Neuronal stem cell (in vitro differentiated cells): ENCODE measurements around the gene SAMD3.

Experiments
- DNase-seq: peaks from one replicate; pipeline ENCODE4 v3.0.0-alpha.2; 2013; ENCODE audit warnings: low spot score
- H2AFZ ChIP-seq: one replicate; pipeline ENCODE4 v1.6.1; 2013; ENCODE audit warnings: mild to moderate bottlenecking, low read length, inconsistent platforms
- H2AK5ac ChIP-seq: 2 replicates; pipeline ENCODE4 v1.6.1; 2013; ENCODE audit warnings: low read depth, mild to moderate bottlenecking, inconsistent platforms, low read length, moderate library complexity, mixed read lengths
- H2BK120ac ChIP-seq: 2 replicates; pipeline ENCODE4 v1.6.1; 2013; ENCODE audit warnings: low read depth, mild to moderate bottlenecking, inconsistent platforms, low read length, moderate library complexity, mixed read lengths
- H2BK12ac ChIP-seq: one replicate; pipeline ENCODE4 v1.6.1; 2013; ENCODE audit warnings: low read length, inconsistent platforms
- H2BK15ac ChIP-seq: 2 replicates; pipeline ENCODE4 v1.6.1; 2013; ENCODE audit warnings: mild to moderate bottlenecking, low read length, inconsistent platforms, mixed read lengths
- H2BK5ac ChIP-seq: one replicate; pipeline ENCODE4 v1.6.1; 2013; ENCODE audit warnings: inconsistent platforms, mild to moderate bottlenecking, low read length, moderate library complexity
- H3K14ac ChIP-seq: one replicate; pipeline ENCODE4 v1.6.1; 2013; ENCODE audit warnings: low read length, inconsistent platforms
- H3K18ac ChIP-seq: 2 replicates; pipeline ENCODE4 v1.6.1; 2013; ENCODE audit warnings: low read length, inconsistent platforms
- H3K23ac ChIP-seq: 2 replicates; pipeline ENCODE4 v1.6.1; 2013; ENCODE audit warnings: low read depth, mild to moderate bottlenecking, mixed read lengths, low read length, inconsistent platforms; ENCODE audit not compliant: poor library complexity
- H3K27ac ChIP-seq: replicated peaks from 3 replicates; pipeline ENCODE4 v1.5.1; 2013; ENCODE audit warnings: low read length, inconsistent platforms
- H3K27me3 ChIP-seq, 3 experiments: 2 replicates each; pipeline ENCODE4 v1.6.1; 2013; ENCODE audit warnings: low read length in 3 of 3, mild to moderate bottlenecking in 2 of 3, inconsistent platforms in 1 of 3, low read depth in 1 of 3, mixed read lengths in 1 of 3, moderate library complexity in 1 of 3; ENCODE audit not compliant: control insufficient read depth in 3 of 3, insufficient read depth in 3 of 3
- H3K36me3 ChIP-seq, 2 donors: replicated peaks in 1 of 2; 2 replicates each; pipeline ENCODE4 v1.6.1; 2013; ENCODE audit warnings: low read length in 2 of 2; ENCODE audit not compliant: control insufficient read depth in 2 of 2, insufficient read depth in 2 of 2
- H3K4ac ChIP-seq: 2 replicates; pipeline ENCODE4 v1.6.1; 2013; ENCODE audit warnings: inconsistent platforms, mild to moderate bottlenecking, low read length, moderate library complexity
- H3K4me1 ChIP-seq, 2 donors: 1 replicate in 1 of 2; 2 replicates in 1 of 2; pipeline ENCODE4 v1.6.1; 2013; ENCODE audit warnings: low read length in 2 of 2, low read depth in 1 of 2; ENCODE audit not compliant: control insufficient read depth in 2 of 2, insufficient read depth in 1 of 2
- H3K4me2 ChIP-seq: one replicate; pipeline ENCODE4 v1.6.1; 2013; ENCODE audit warnings: mild to moderate bottlenecking, low read length, inconsistent platforms; ENCODE audit not compliant: insufficient read depth, poor library complexity, severe bottlenecking
- H3K4me3 ChIP-seq, 2 donors: 2 replicates each; pipeline ENCODE4 v1.5.1; 2013; ENCODE audit warnings: low read length in 2 of 2, mild to moderate bottlenecking in 2 of 2, inconsistent platforms in 1 of 2, moderate library complexity in 1 of 2
- H3K79me1 ChIP-seq: one replicate; pipeline ENCODE4 v1.6.1; 2013; ENCODE audit warnings: low read depth, mild to moderate bottlenecking, inconsistent platforms, low read length, moderate library complexity
- H3K9ac ChIP-seq: one replicate; pipeline ENCODE4 v1.6.1; 2013; ENCODE audit warnings: mild to moderate bottlenecking, low read depth, low read length, inconsistent platforms; ENCODE audit not compliant: poor library complexity
- H3K9me3 ChIP-seq, 2 donors: replicated peaks in 1 of 2; 2 replicates each; pipeline versions ENCODE3 to v1.6.1; 2013; ENCODE audit warnings: low read length in 2 of 2, mild to moderate bottlenecking in 2 of 2, inconsistent platforms in 1 of 2, low read depth in 1 of 2, mixed read lengths in 1 of 2, moderate library complexity in 1 of 2; ENCODE audit not compliant: control insufficient read depth in 2 of 2, insufficient read depth in 1 of 2
- H4K8ac ChIP-seq: one replicate; pipeline ENCODE4 v1.6.1; 2013; ENCODE audit warnings: low read depth, mild to moderate bottlenecking, inconsistent platforms, low read length, moderate library complexity
- H4K91ac ChIP-seq: one replicate; pipeline ENCODE4 v1.6.1; 2013; ENCODE audit warnings: low read length, low read depth, mild to moderate bottlenecking, inconsistent platforms; ENCODE audit not compliant: poor library complexity
- WGBS, 2 donors: extraction: QIAGEN DNeasy Blood & Tissue Kit; methylation state at CpG; one replicate each; pipeline ENCODE4 v1.1.7; 2013; ENCODE audit warnings: missing lambda C conversion rate in 2 of 2, mixed read lengths in 1 of 2; ENCODE audit not compliant: insufficient read length in 2 of 2, insufficient replicate concordance in 1 of 2; ENCODE audit errors: extremely low coverage in 2 of 2; 5-methylcytosine and 5-hydroxymethylcytosine counted together

Gene SAMD3

DNA sequence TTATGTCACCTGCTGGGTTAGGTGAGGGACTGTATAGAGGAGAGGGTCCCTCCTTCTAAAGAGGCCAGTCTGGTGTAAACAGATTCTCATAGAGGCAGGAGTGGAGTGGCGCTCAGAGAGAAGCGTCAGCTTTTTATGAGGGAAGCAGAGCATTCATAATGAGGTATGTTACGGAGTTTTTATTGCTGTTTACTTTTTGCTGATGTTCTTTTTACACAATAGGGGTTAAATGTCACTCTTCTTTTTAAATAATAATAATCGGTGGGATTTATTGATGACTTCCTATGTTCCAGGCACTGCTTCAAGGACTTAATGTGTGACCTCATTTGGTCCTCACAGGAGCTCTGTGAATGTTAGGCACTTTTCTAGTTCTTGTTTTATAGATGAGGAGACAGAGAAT, 124.4 kb downstream of the SAMD3 start:
- Histone ChIP-seq H2BK120ac (no peak overlapping the region), H3K27ac (no peak overlapping the region), H3K14ac (no peak overlapping the region), H3K9me3 (peaks cover 0 to 2% of the 10 kb centered on the region in 2 donors), H3K4me3 (no peak overlapping the region), H2BK5ac (no peak overlapping the region), H2AFZ (no peak overlapping the region), H2AK5ac (no peak overlapping the region), H3K4me1 (no peaks in the 10 kb centered on the region), H3K79me1 (no peaks in the 10 kb centered on the region), H4K91ac (no peak overlapping the region), H3K27me3 (no peaks in the 10 kb centered on the region), H2BK15ac (no peak overlapping the region), H3K18ac (no peak overlapping the region), H3K36me3 (peaks cover 2 to 12% of the 10 kb centered on the region in 2 donors), H4K8ac (no peak overlapping the region), H3K9ac (no peak overlapping the region), H3K23ac (no peak overlapping the region), H2BK12ac (no peak overlapping the region), H3K4ac (no peak overlapping the region), H3K4me2 (no peak overlapping the region)
- DNase-seq, result no peak
- no CpG with 5 or more reads among the region's 4 CpGs for WGBS, 2 donors
